Measurements from ENCODE around the gene TARBP1. TPM values are rescaled to one million over a fixed set of nuclear protein-coding genes. Genes with fewer than 3 reads are reported as not detected.
"Not testable (repeated sequence)": the region's sequence is repeated elsewhere in the genome, so short reads cannot be mapped to it uniquely, and the experiment has no call there.

TARBP1 gene
- total RNA-seq, 2 experiments from 2014 or later, result 38.4 to 39.6 TPM

DNA sequence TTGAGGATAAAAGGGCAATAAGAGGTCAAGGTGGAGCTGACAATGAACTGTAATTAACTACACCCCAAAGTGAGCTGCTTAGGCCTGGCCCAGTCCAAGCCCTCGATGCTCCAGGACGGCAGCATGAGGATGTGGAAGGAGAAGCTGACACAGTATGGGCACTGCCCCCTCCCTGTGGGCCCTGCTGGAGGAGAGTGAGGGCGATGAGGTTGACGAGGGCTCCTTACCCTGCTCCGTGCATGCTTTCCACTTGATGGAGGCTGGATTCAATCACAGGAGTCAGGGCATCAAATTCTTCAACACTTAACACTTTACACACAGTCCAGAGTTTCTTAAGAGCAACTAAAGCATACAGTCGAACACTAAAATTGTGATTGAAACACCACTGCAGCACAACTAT, 73.3 kb downstream of the TARBP1 start:
- ChIA-PET POLR2A (no interaction called here), CTCF (interaction anchor here (0.6 kb wide), 1 partner anchor 18 kb away, joined by 5 read pairs; no protein-coding TSS in a partner anchor)

DNA sequence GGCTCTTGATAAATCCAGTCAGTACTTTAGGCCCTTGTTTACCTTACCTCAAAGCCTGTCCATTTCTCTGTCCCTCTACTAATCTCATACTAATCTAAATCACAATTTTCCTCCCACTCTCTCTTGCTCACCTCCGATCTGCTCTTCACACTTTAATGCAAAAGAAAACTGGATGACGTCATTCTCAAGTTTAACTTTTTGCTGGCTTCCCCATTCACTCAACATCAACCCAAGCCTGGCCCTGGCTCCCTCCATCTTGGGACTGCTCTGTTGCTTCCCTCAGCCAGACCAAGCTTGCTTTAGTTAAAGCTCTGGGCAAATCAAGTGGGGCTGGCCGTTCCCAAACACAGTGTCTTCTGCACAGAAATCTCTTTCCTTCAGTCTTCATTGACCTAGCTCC, 76.0 kb downstream of the TARBP1 start:
- ChIA-PET CTCF (no interaction called here), POLR2A (no interaction called here)

DNA sequence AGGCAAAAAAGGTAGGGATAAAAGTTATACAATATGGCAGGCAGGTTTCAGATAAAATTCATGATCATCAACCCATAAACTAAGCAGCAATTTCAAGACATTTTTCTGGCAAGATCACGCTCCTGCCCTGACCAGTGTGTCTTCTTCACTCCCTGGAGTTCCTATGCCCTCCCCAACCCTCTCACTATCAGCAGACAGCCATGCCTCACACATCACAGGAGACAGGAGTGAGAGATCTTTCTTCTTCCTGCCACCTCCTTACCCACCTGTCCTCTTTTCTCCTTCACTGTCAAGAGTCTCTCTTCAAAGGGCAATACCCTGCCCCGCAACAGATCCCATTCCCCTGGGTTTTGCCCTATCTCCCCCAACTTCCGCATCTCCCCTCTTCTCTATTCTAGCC, 77.3 kb downstream of the TARBP1 start:
- CTCF ChIA-PET, result interaction anchor here (0.8 kb wide), 1 partner anchor 25 kb away, joined by 3 read pairs; no protein-coding TSS in a partner anchor

DNA sequence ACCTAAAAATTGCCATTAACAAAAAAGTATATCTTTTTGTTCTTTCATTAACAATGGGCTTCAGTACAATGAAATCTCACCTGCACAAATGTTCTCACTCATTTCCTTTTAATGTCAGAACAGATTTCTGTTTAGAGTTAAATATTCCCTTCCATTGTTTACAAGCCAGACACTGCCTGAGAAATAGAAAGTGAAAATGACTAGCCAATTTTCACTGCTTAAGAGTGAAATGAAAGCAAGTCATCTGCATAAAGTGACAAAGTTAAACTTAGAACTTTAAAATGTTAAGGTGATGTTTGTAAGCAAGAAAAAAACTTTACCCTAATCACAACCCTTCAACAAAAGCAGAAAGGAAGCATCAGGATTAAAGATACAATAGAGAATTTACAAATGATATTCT, 78.2 kb downstream of the TARBP1 start:
- ChIA-PET POLR2A (no interaction called here), CTCF (no interaction called here)

More for the DNA sequence above, 77.3 kb downstream of the TARBP1 start:
- POLR2A ChIA-PET, result no interaction called here

DNA sequence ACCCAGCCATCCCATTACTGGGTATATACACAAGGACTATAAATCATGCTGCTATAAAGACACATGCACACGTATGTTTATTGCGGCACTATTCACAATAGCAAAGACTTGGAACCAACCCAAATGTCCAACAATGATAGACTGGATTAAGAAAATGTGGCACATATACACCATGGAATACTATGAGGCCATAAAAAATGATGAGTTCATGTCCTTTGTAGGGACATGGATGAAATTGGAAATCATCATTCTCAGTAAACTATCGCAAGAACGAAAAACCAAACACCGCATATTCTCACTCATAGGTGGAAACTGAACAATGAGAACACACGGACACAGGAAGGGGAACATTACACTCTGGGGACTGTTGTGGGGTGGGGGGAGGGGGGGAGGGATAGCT, 79.5 kb downstream of the TARBP1 start:
- POLR2A ChIA-PET, CTCF ChIA-PET: not testable (repeated sequence)

DNA sequence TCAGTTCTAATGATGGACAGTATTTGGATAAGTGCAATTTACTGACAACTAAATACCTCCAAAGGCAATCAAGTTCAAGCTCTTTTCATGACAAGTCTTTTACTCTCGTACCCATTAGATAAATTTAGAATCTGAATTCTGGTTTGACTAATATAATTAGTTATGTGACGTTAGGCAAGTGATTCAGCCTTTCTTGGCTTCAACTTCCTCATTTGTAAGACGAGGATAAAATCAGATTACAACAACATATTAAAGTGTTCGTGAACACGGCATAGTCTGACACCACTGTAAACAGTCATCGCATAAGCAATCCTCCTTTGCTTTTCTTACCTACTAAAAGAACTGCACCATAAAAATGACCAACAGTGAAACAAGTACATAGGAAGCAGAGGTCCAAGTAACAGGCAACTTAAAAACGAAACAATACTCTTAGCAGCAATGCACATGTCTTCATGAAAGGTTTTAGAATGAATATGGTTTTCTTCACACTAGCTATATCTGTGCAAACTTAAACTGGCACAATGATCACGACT, 80.1 kb downstream of the TARBP1 start:
- ChIA-PET POLR2A (no interaction called here), CTCF (no interaction called here)

DNA sequence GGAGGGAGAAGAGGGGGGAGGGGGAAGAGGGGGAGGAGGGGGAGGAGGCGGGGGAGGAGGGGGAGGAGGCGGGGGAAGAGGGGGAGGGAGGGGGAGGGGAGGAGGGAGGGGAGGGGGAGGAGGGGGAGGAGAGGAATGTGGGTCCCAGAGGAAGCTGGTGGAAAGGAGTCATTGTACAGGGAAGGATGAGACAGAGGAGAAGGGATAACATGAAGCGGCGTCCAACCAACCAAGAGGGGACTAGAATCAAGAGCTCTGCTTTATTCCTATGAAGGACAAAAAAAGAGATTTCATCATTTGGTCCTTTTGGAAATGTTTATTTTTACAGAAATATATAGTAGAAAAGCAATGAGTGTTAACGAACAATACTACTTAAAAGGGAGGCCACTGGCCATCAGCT, 81.2 kb downstream of the TARBP1 start:
- POLR2A ChIA-PET, result no interaction called here
- CTCF ChIA-PET, result no interaction called here

DNA sequence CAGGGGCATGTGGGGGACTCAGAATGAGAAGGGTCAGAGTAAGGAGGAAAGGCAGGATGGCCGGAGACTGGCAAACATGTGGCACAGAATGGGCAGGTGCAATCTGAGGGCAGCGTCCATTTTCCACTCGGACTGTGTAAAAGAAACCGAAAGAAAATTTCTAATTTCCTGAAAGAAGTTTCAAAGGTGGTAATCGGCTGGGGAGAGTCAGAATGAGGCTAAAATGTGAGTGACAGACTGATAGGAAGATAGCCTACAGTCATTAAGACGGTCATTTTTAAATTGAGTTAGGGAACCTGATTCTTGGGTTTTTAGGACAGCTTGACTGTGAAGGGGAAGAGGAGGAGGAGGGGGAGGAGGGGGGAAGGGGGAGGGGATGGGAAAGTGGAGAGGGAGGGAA, 82.1 kb downstream of the TARBP1 start:
- CTCF ChIA-PET, result no interaction called here
- POLR2A ChIA-PET, result no interaction called here

DNA sequence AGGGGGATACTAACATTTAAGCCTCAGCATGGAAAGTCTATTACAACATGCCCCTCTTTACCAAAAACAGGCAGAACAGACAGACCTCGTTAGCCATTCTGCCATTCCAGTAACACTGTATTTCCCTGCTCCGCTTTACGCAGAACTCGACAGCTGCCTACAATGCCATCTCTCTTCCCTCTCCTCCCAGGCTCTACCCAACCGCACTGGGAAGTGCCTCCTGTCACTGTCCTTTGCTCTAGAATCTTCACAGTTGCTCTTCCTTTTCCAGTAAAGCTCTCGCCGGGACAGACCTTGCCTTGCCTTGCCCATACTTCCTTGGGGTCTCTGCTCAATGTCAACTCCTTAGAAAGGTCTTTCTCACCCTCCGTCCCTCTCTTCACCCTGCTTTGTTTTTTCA, 82.9 kb downstream of the TARBP1 start:
- POLR2A ChIA-PET, result no interaction called here
- CTCF ChIA-PET, result no interaction called here

DNA sequence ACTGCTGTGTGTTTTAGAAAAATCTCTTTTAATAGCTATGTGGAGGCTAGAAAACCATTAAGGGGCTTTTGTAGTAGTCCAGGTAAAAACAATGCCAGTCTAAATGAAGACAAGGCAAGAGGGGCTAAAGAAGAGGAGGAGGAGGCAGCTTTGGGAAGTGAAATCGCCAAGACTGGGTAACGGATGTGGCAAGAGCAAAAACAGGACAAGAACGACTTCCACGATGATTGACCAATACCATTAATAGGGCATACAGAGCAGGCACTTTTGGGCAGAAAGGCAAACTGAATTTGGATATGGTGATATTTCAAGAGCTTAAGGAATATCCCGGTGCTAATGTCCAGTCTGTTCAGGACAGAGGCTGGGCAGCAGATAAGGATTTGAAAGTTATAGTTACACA, 83.7 kb downstream of the TARBP1 start:
- POLR2A ChIA-PET, result no interaction called here

DNA sequence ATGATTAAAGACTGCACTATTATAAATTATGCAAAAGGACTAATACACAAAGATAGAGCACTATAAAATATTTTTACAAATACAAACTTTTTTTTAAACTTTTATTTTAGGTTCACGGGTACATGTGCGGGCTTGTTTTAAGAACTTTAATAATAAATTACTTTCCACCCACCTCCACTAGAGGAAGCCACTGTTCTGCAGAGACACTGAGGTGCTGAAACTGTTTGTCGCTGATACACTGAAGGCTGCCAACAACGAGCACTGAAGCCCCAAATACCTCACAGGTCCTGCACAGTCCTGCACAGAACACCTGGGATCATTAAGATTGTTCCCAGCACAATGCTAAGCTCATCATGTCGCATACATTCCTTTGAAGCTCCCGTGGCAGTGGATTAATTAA, 85.8 kb downstream of the TARBP1 start:
- ChIA-PET POLR2A (no interaction called here), CTCF (interaction anchor here (1.0 kb wide), 1 partner anchor 12 kb away, joined by 3 read pairs; no protein-coding TSS in a partner anchor)

More for the DNA sequence above, 83.7 kb downstream of the TARBP1 start:
- CTCF ChIA-PET, result no interaction called here

DNA sequence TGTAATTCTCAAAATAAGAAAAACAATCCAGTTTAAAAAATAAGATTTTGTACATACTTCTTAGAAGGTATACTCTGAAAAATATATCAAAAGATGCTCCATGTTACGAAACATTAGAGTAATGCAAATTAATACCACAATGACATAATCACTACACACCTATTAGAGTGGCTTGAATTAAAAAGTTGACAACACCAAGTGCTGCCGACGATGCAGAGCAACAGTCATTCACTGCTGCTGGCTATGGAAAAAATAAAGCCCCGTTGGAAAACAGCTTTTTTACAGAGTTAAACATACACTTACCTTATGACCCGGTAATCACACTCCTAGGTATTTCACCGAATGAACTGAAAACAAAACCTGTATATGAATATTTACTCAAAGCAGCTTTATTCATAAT, 90.9 kb downstream of the TARBP1 start:
- ChIA-PET CTCF (no interaction called here), POLR2A (no interaction called here)

DNA sequence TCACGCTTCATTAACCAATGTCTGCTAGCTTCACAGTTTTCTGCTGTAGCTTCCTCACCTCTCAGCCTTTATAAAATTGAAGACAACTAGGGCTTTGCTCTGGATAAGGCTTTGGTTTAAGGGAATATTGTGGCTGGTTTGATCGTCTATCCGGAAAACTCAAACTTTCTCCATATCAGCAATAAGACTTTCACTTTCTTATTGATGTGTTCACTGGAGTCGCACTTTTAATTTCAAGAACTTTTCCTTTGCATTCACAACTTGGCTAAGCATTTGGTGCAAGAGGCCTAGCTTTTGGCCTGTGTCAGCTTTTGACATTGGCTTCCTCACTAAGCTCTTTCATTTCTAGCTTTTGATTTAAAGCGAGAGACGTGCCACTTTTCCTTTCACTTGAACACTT, 92.9 kb downstream of the TARBP1 start:
- ChIA-PET CTCF (no interaction called here), POLR2A (no interaction called here)

DNA sequence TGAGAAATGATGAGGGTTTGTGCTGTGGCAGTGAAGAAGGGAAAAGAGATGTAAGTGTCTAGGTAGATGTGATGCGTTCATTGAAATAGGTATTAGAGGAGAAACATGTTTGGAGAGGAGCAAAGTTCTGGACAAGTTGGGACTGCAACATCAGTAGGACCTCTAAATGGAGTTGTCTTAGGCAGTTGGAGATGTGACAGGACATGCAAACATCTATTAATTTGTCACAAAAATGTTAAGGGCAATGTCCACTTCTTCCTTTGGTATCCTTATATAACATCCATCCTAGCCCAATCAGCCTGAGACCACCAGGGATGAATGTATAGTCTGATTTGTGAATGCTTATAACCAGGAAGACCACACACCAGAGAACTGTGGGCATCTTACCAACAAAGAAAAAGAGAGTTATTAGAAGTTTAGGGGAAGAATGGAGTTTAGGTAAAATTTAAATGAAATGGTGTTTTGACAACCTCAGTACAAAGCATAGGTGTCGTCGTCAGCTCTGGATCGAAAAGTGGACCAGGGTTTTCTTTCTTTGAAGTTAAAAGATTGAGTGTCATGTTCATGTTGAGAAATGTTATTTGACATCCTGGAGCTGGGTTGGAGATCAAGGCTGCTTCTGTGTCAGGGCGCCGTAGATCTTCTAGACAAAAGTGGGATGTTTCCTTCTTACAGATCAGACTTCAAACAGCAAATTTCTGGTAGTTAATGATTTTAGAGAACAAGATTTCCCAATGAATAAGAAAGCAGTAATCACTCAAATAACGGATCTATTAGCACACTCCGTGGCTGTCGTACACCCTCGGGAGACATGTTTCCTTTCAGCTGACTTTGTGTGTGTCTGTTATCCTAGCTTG, 97.1 kb downstream of the TARBP1 start:
- ChIA-PET CTCF (no interaction called here), POLR2A (no interaction called here)

DNA sequence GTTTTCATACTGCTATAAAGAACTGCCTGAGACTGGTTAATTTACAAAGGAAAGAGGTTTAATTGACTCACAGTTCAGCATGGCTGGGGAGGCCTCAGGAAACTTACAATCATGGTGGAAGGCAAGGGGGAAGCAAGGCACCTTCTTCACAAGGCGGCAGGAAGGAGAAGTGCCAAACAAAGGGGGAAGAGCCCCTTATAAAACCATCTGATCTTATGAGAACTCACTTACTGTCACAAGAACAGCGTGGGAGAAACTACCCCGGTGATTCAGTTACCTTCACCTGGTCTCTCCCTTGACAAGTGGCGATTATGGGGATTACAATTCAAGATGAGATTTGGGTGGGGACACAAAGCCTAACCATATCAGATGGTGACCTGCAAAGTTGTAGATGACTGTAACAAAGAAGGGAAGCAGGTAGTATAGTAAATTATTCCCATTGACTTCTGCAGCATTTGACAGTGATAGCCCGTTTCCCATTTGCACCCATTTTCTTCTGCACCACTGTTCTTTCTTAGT, 99.3 kb downstream of the TARBP1 start:
- CTCF ChIA-PET, POLR2A ChIA-PET: not testable (repeated sequence)

DNA sequence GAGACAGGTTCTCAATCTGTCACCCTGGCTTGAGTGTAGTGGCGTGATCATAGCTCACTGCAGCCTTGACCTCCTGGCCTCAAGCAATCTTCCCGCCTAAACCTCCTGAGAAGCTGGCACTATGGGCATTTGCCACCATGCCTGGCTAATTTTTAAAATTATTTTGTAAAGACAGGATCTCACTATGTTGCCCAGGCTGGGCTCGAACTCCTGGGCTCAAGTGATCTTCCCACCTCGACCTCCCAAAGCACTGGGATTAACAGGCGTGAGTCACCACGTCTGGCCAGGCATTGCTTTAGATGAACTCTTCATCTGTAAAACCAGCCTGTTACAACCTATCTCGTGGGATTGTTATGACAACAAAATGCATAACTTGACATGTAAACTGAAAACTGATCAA, 103.3 kb downstream of the TARBP1 start:
- ChIA-PET CTCF (interaction anchor here (1.3 kb wide), 1 partner anchor 66 kb away, joined by 4 read pairs; no protein-coding TSS in a partner anchor), POLR2A (interaction anchor here (0.6 kb wide), 1 partner anchor 1513 kb away, joined by 4 read pairs; no protein-coding TSS in a partner anchor)

DNA sequence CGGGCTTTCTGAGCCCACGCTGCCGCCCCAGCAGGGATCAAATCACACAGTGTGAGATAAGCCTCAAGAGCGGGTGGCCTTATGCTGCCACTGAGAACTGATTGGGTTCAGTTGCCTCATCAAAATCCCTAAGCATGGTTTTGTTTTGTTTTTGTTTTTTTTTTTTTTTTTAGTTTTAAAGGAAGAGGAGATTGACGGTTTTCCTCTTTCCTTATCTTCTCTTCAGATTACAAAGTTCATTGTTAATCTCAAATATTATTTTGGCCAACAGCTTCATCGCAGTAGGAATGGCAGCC, 105.1 kb downstream of the TARBP1 start:
- ChIA-PET CTCF (interaction anchor here (0.6 to 1.2 kb wide), 3 partner anchors 36 to 708 kb away, joined by 3 read pairs; no protein-coding TSS in a partner anchor), POLR2A (interaction anchor here (0.5 to 1.7 kb wide), 7 partner anchors 10 to 730 kb away, joined by 3 to 8 read pairs (median 3); partner anchors contain the start of gene TARBP1)

DNA sequence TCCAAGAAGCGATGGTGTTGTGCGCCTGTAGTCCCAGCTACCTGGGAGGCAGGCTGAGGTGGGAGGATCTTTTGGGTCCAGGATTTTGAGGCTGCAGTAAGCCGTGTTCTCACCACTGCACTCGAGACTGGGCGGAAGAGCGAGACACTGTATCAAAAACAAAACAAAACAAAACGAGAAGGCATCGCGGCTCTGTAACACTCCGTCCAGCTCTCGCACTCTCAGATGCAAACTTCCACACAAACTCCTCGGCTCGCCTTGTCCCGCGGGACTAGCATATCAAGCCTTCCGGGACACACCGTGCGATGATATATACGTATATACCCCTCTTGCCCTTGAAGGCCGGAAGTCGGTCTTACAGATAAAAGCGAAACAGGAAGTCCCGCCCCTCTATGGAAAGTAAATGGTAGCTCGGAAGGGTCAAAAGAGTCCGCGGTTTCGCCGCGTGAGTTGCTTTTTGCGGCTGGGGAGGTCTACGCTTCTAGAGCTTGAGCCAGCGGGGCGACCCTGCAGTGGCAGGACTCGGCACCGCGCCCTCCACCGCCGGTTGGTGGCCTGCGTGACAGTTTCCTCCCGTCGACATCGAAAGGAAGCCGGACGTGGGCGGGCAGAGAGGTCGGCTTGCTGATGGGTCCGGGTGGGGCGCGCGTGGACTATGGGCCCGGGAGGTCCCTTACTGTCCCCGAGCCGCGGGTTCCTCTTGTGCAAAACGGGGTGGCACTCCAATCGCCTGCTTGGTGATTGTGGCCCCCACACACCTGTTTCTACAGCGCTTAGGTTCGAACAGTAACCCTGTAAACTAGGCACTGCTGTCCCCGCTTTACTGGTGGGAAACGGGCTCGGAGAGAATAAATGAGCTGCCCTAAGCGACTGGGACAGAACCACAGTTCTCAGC, 105.7 kb downstream of the TARBP1 start, which contains the start of gene COA6:
TSS of gene COA6 (plus strand) at position 393 of the 895 bp plus-strand sequence. CDS start at position 404, 11 bp downstream.
- ChIA-PET CTCF (interaction anchor here (0.6 to 1.2 kb wide), 3 partner anchors 36 to 708 kb away, joined by 3 read pairs; no protein-coding TSS in a partner anchor), POLR2A (interaction anchor here (0.5 to 1.7 kb wide), 7 partner anchors 9 to 731 kb away, joined by 3 to 8 read pairs (median 3); partner anchors contain the start of gene TARBP1)

DNA sequence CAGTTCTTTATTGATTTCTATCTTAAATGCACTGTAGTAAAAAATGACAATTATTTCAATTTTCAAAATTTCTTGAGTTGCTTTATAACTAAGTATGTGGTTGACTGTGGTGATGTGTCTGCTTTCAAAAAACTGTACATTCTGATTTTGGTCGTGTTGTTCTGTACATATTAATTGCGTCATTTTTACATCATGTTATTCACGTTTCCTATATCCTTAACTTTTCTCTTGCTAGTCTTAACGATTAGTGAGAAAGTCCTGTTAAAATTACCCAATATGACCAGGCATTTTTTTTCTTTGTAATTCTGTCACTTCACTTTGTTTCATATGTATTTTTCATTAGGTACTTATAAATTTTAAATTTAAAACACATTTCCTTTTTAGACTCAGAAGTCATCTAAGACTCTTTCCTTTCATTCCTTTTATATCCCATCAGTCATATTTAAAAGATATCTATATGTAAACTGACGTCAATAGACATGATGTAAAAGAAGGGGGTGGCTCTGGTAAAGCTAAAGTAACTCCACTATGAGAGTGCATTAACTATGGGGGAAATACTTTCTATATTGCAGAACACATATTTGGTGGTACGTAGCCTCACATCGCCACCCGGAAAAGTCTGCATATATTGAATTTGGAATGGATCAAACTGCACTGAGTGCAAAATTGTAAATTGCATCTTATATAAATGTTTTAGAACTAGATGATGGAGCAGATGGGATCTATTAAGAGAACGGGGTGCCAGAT, 106.8 kb downstream of the TARBP1 start:
- ChIA-PET CTCF (no interaction called here), POLR2A (no interaction called here)
